GM12878 (cell line): Measurements from ENCODE around the gene CRYGC.

Source experiments
- CBX3 ChIP-seq: fragments of 200-600 bp; sonication (generic); IDR thresholded peaks from 2 replicates; pipeline ENCODE4 v1.6.1; 2016; ENCODE audit warnings: low read depth, borderline replicate concordance
- CTCF ChIP-seq, 3 experiments: IDR thresholded peaks in 2 of 3; conservative IDR thresholded peaks in 1 of 3; 2 replicates each; pipeline ENCODE4 v1.5.1; 2011; ENCODE audit warnings: low read depth in 3 of 3, low read length in 3 of 3, mild to moderate bottlenecking in 3 of 3, control low read depth in 2 of 3, moderate library complexity in 2 of 3, inconsistent platforms in 1 of 3, mixed read lengths in 1 of 3; ENCODE audit not compliant: control insufficient read depth in 2 of 3, insufficient read depth in 1 of 3; ENCODE audit errors: extremely low read depth in 1 of 3
- HCFC1 ChIP-seq: fragments of 150-350 bp; IDR thresholded peaks from 2 replicates; pipeline ENCODE4 v1.6.1; 2014; ENCODE audit warnings: low read length
- KDM1A ChIP-seq: fragments of 200-600 bp; sonication (generic); IDR thresholded peaks from 2 replicates; pipeline ENCODE4 v1.6.1; 2016; ENCODE audit warnings: borderline replicate concordance
- MXI1 ChIP-seq: fragments of 150-350 bp; IDR thresholded peaks from 2 replicates; pipeline ENCODE4 v1.6.1; 2011; ENCODE audit warnings: low read depth, mild to moderate bottlenecking, inconsistent platforms, low read length, improper control_type of control experiment
- POLR2A ChIP-seq: IDR thresholded peaks from 2 replicates; pipeline ENCODE4 v1.6.1; 2011; ENCODE audit warnings: low read depth, mild to moderate bottlenecking, low read length
- SRF ChIP-seq, 2 experiments: IDR thresholded peaks; 2 replicates each; pipeline ENCODE4 v1.6.1; 2011; ENCODE audit warnings: low read depth in 2 of 2, low read length in 2 of 2, mild to moderate bottlenecking in 1 of 2, moderate library complexity in 1 of 2
- TAF1 ChIP-seq: IDR thresholded peaks from 2 replicates; pipeline ENCODE4 v1.6.1; 2011; ENCODE audit warnings: mild to moderate bottlenecking, low read depth, low read length, borderline replicate concordance
- TCF3 ChIP-seq: IDR thresholded peaks from 2 replicates; pipeline ENCODE4 v1.6.1; 2012; ENCODE audit warnings: low read depth, mild to moderate bottlenecking, low read length, borderline replicate concordance; ENCODE audit not compliant: insufficient read depth
- TCF7 ChIP-seq: IDR thresholded peaks from 2 replicates; pipeline ENCODE4 v1.6.1; 2014; ENCODE audit warnings: antibody characterized with exemption, borderline replicate concordance
- WRNIP1 ChIP-seq: IDR thresholded peaks from 2 replicates; pipeline ENCODE4 v1.6.1; 2011; ENCODE audit warnings: low read depth, low read length, improper control_type of control experiment, borderline replicate concordance
- ZNF217 ChIP-seq: fragments of 450-650 bp; IDR thresholded peaks from 2 replicates; pipeline ENCODE4 v1.6.1; 2017; ENCODE audit warnings: antibody characterized with exemption, mild to moderate bottlenecking
- ZSCAN29 ChIP-seq: fragments of 450-650 bp; IDR thresholded peaks from 2 replicates; pipeline ENCODE4 v1.6.1; 2017; ENCODE audit warnings: mild to moderate bottlenecking, moderate library complexity

GRCh38 chr2:208118918-208119317, 10.7 kb downstream of the CRYGC start:
- TF ChIP-seq CTCF (IDR thresholded peaks at IDR 0.05 in 2 of 3, conservative IDR thresholded peaks at IDR 0.05 in 1 of 3; ENCODE audit: control insufficient read depth in 2 of 3, extremely low read depth in 1 of 3, insufficient read depth in 1 of 3, low read depth in 3 of 3, low read length in 3 of 3) = no peak
- no peak for TF ChIP-seq HCFC1
- no peak for TF ChIP-seq TAF1
- TF ChIP-seq ZSCAN29 = no peak
- TF ChIP-seq CBX3 = no peak
- no peak for TF ChIP-seq POLR2A
- no peak for TF ChIP-seq ZNF217
- no peak for TF ChIP-seq MXI1
- no peak for TF ChIP-seq SRF (IDR thresholded peaks at IDR 0.05; ENCODE audit: low read depth in 2 of 2, low read length in 2 of 2)
- no peak for TF ChIP-seq TCF7
- no peak for TF ChIP-seq KDM1A
- TF ChIP-seq TCF3 = no peak
- no peak for TF ChIP-seq WRNIP1
